HG03558 (cell line): Measurements from ENCODE around the gene OXLD1.

Experiments used
- ATAC-seq: cut with Tn5 transposase; IDR thresholded peaks from one replicate; pipeline ENCODE4 v1.9.1; 2021; ENCODE audit warnings: moderate number of reproducible peaks; ENCODE audit not compliant: unreplicated experiment; ENCODE audit errors: extremely low read depth

OXLD1 gene

GRCh38 chr17:81702934-81703746 is 36.7 kb upstream of the OXLD1 start, which contains the start of gene MRPL12:
Gene MRPL12 (plus strand): TSS chr17:81703367. CDS start chr17:81703502, 135 bp downstream.
- ATAC-seq = peak; percentile 42

GRCh38 chr17:81701288-81702071 is 35.1 kb upstream of the OXLD1 start:
- no peak for ATAC-seq

GRCh38 chr17:81700353-81701287 is 34.2 kb upstream of the OXLD1 start:
- ATAC-seq = no peak

GRCh38 chr17:81697261-81698044 is 31.0 kb upstream of the OXLD1 start:
- no peak for ATAC-seq

GRCh38 chr17:81696218-81696941 is 30.0 kb upstream of the OXLD1 start:
- no peak for ATAC-seq

- ATAC-seq = no peak
Measured at GRCh38 chr17:81695801-81696200, 29.4 kb upstream of the OXLD1 start.

GRCh38 chr17:81695211-81695610 is 28.8 kb upstream of the OXLD1 start:
- ATAC-seq = no peak

- no peak for ATAC-seq
Measured at GRCh38 chr17:81694810-81695209, 28.4 kb upstream of the OXLD1 start.

- ATAC-seq = no peak
Measured at GRCh38 chr17:81693509-81694210, 27.3 kb upstream of the OXLD1 start.

GRCh38 chr17:81691608-81692007 is 25.2 kb upstream of the OXLD1 start:
- ATAC-seq = no peak

- no peak for ATAC-seq
Measured at GRCh38 chr17:81691196-81691595, 24.8 kb upstream of the OXLD1 start.

- ATAC-seq = no peak
Measured at GRCh38 chr17:81690549-81690948, 24.1 kb upstream of the OXLD1 start.

GRCh38 chr17:81690066-81690465 is 23.7 kb upstream of the OXLD1 start:
- no peak for ATAC-seq

- ATAC-seq = no peak
Measured at GRCh38 chr17:81688616-81689015, 22.2 kb upstream of the OXLD1 start.

GRCh38 chr17:81687770-81688541 is 21.6 kb upstream of the OXLD1 start:
- ATAC-seq = no peak

GRCh38 chr17:81686614-81687013 is 20.2 kb upstream of the OXLD1 start:
- ATAC-seq = no peak

- ATAC-seq = no peak
Measured at GRCh38 chr17:81685108-81685507, 18.7 kb upstream of the OXLD1 start.
